GM12892 (cell line): Measurements from ENCODE around the gene FSIP1.

ENCODE experiments used
- POLR2A ChIP-seq: IDR thresholded peaks from 2 replicates; pipeline ENCODE4 v1.6.1; 2011; ENCODE audit warnings: low read depth, low read length, control low read depth
- POLR2AphosphoS5 ChIP-seq: IDR thresholded peaks from 2 replicates; pipeline ENCODE4 v1.6.1; 2011; ENCODE audit warnings: low read depth, low read length, control low read depth
- TAF1 ChIP-seq: IDR thresholded peaks from 2 replicates; pipeline ENCODE4 v1.6.1; 2011; ENCODE audit warnings: low read depth, mild to moderate bottlenecking, control low read depth, low read length, borderline replicate concordance

GRCh38 chr15:39587096-39587721 lies 195.4 kb downstream of the FSIP1 start:
- TF ChIP-seq POLR2A = no peak
- no peak for TF ChIP-seq TAF1
- no peak for TF ChIP-seq POLR2AphosphoS5
